H9 (cell line): ENCODE results near the gene NVL. TPM values are rescaled to one million over a fixed set of nuclear protein-coding genes. Genes with fewer than 3 reads are reported as not detected.

Source experiments
- DNase-seq: peaks from one replicate; pipeline ENCODE4 v3.0.0-alpha.2; 2017
- H2AFZ ChIP-seq: one replicate; pipeline ENCODE4 v1.6.1; 2013; ENCODE audit warnings: mild to moderate bottlenecking, low read length, control low read depth, moderate library complexity
- H2AK5ac ChIP-seq: 2 replicates; pipeline ENCODE4 v1.6.1; 2013; ENCODE audit warnings: low read length, control low read depth, mixed read lengths; ENCODE audit not compliant: insufficient read length
- H2BK120ac ChIP-seq: one replicate; pipeline ENCODE4 v1.6.1; 2013; ENCODE audit warnings: low read depth, mild to moderate bottlenecking, low read length, control low read depth, inconsistent platforms; ENCODE audit not compliant: poor library complexity, severe bottlenecking
- H2BK12ac ChIP-seq: 2 replicates; pipeline ENCODE4 v1.6.1; 2013; ENCODE audit warnings: low read length, control low read depth, mixed read lengths, low read depth; ENCODE audit not compliant: insufficient read length
- H2BK15ac ChIP-seq: 2 replicates; pipeline ENCODE4 v1.6.1; 2013; ENCODE audit warnings: low read depth, low read length, control low read depth
- H2BK20ac ChIP-seq: one replicate; pipeline ENCODE4 v1.6.1; 2013; ENCODE audit warnings: low read depth, mild to moderate bottlenecking, low read length, control low read depth, inconsistent platforms; ENCODE audit not compliant: poor library complexity, severe bottlenecking
- H2BK5ac ChIP-seq: 2 replicates; pipeline ENCODE4 v1.6.1; 2013; ENCODE audit warnings: low read length, control low read depth, mixed read lengths; ENCODE audit not compliant: insufficient read length
- H3K14ac ChIP-seq: 2 replicates; pipeline ENCODE4 v1.6.1; 2013; ENCODE audit warnings: low read length, control low read depth; ENCODE audit not compliant: insufficient read depth
- H3K18ac ChIP-seq: 2 replicates; pipeline ENCODE4 v1.6.1; 2013; ENCODE audit warnings: low read depth, mild to moderate bottlenecking, mixed read lengths, low read length, control low read depth; ENCODE audit not compliant: insufficient read length
- H3K23ac ChIP-seq: 2 replicates; pipeline ENCODE4 v1.6.1; 2013; ENCODE audit warnings: low read length, control low read depth, mixed read lengths, low read depth; ENCODE audit not compliant: insufficient read length
- H3K23me2 ChIP-seq: 2 replicates; pipeline ENCODE4 v1.6.1; 2013; ENCODE audit warnings: low read depth, mild to moderate bottlenecking, mixed read lengths, low read length, control low read depth; ENCODE audit not compliant: insufficient read length, poor library complexity, severe bottlenecking
- H3K27ac ChIP-seq: 2 replicates; pipeline ENCODE4 v1.5.1; 2013; ENCODE audit warnings: low read length, control low read depth, mixed read lengths, low read depth; ENCODE audit not compliant: insufficient read length
- H3K27me3 ChIP-seq: 2 replicates; pipeline ENCODE4 v1.6.1; 2013; ENCODE audit warnings: low read length, control low read depth, inconsistent platforms; ENCODE audit not compliant: insufficient read depth
- H3K4ac ChIP-seq: 2 replicates; pipeline ENCODE4 v1.6.1; 2013; ENCODE audit warnings: low read depth, mild to moderate bottlenecking, control low read depth, inconsistent platforms, low read length, moderate library complexity
- H3K4me1 ChIP-seq: 2 replicates; pipeline ENCODE4 v1.6.1; 2013; ENCODE audit warnings: low read length, control low read depth, inconsistent platforms; ENCODE audit not compliant: insufficient read depth
- H3K4me2 ChIP-seq: 2 replicates; pipeline ENCODE4 v1.6.1; 2013; ENCODE audit warnings: low read length, control low read depth, mixed read lengths; ENCODE audit not compliant: insufficient read length, insufficient read depth
- H3K56ac ChIP-seq: 2 replicates; pipeline ENCODE4 v1.6.1; 2013; ENCODE audit warnings: low read depth, mild to moderate bottlenecking, mixed read lengths, low read length, control low read depth; ENCODE audit not compliant: insufficient read length
- H3K79me1 ChIP-seq: 2 replicates; pipeline ENCODE4 v1.6.1; 2013; ENCODE audit warnings: low read depth, mild to moderate bottlenecking, moderate library complexity, low read length, control low read depth, inconsistent platforms; ENCODE audit not compliant: insufficient read depth, poor library complexity, severe bottlenecking
- H3K79me2 ChIP-seq: 2 replicates; pipeline ENCODE4 v1.6.1; 2013; ENCODE audit warnings: low read length, control low read depth, inconsistent platforms; ENCODE audit not compliant: insufficient read depth
- H3K9ac ChIP-seq: 2 replicates; pipeline ENCODE4 v1.6.1; 2013; ENCODE audit warnings: low read length, control low read depth, mixed read lengths; ENCODE audit not compliant: insufficient read length; ENCODE audit errors: extremely low read depth
- H3K9me3 ChIP-seq: one replicate; pipeline ENCODE4 v1.6.1; 2013; ENCODE audit warnings: low read depth, low read length, inconsistent platforms; ENCODE audit not compliant: control insufficient read depth
- H3T11ph ChIP-seq: one replicate; pipeline ENCODE4 v1.6.1; 2013; ENCODE audit warnings: mild to moderate bottlenecking, low read length, control low read depth, inconsistent platforms
- H4K20me1 ChIP-seq: one replicate; pipeline ENCODE4 v1.6.1; 2013; ENCODE audit not compliant: control insufficient read depth, insufficient read length, insufficient read depth
- H4K5ac ChIP-seq: 2 replicates; pipeline ENCODE4 v1.6.1; 2013; ENCODE audit warnings: low read depth, mild to moderate bottlenecking, mixed read lengths, low read length, control low read depth; ENCODE audit not compliant: insufficient read length
- H4K8ac ChIP-seq: replicated peaks from 2 replicates; pipeline ENCODE4 v1.6.1; 2013; ENCODE audit warnings: low read length, control low read depth, mixed read lengths, low read depth; ENCODE audit not compliant: insufficient read length
- H4K91ac ChIP-seq: 2 replicates; pipeline ENCODE4 v1.6.1; 2013; ENCODE audit warnings: low read depth, mild to moderate bottlenecking, moderate library complexity, mixed read lengths, low read length, control low read depth; ENCODE audit not compliant: insufficient read length
- H3K27ac Mint-ChIP-seq, 3 experiments: 2 replicates in 2 of 3; 3 replicates in 1 of 3; pipeline ENCODE4 v1.8.0; 2020 to 2021; ENCODE audit warnings: mixed read lengths in 3 of 3, mild to moderate bottlenecking in 1 of 3, moderate library complexity in 1 of 3
- H3K27me3 Mint-ChIP-seq: 2 replicates; pipeline ENCODE4 v1.8.0; 2021; ENCODE audit warnings: low read depth, mild to moderate bottlenecking, moderate library complexity, mixed read lengths
- H3K36me3 Mint-ChIP-seq, 3 experiments: 2 replicates in 2 of 3; 3 replicates in 1 of 3; pipeline ENCODE4 v1.8.0; 2020 to 2021; ENCODE audit warnings: low read depth in 3 of 3, mixed read lengths in 3 of 3; ENCODE audit not compliant: insufficient read depth in 1 of 3
- H3K4me1 Mint-ChIP-seq, 2 experiments: 2 replicates each; pipeline ENCODE4 v1.8.0; 2020; ENCODE audit warnings: mixed read lengths in 2 of 2
- H3K4me3 Mint-ChIP-seq, 2 experiments: 2 replicates in 1 of 2; 3 replicates in 1 of 2; pipeline ENCODE4 v1.8.0; 2020 to 2021; ENCODE audit warnings: mild to moderate bottlenecking in 2 of 2, mixed read lengths in 2 of 2, moderate library complexity in 1 of 2
- H3K9me3 Mint-ChIP-seq, 2 experiments: 2 replicates in 1 of 2; 3 replicates in 1 of 2; pipeline ENCODE4 v1.8.0; 2020; ENCODE audit warnings: mild to moderate bottlenecking in 2 of 2, mixed read lengths in 2 of 2, moderate library complexity in 1 of 2
- WGBS: extraction: QIAGEN DNeasy Blood & Tissue Kit; methylation state at CpG from one replicate; pipeline ENCODE4 v1.1.7; 2013; ENCODE audit warnings: missing lambda C conversion rate, low lambda C conversion rate, mixed read lengths; ENCODE audit not compliant: insufficient read length; ENCODE audit errors: extremely low coverage; 5-methylcytosine and 5-hydroxymethylcytosine counted together
- total RNA-seq: library from RNA; stranded (reverse); gene quantifications from 2 replicates; pipeline ENCODE4 v1.2.1, GENCODE V29; 2021
- TF ChIP-seq, protein P1 (sequence below): fragments of 200-600 bp; sonication (generic); conservative IDR thresholded peaks from 3 replicates; pipeline ENCODE4 v1.8.0; 2021; ENCODE audit warnings: antibody characterized with exemption, mild to moderate bottlenecking

NVL gene
- total RNA-seq, 1 experiment from 2014 or later: 66.9 TPM

DNA sequence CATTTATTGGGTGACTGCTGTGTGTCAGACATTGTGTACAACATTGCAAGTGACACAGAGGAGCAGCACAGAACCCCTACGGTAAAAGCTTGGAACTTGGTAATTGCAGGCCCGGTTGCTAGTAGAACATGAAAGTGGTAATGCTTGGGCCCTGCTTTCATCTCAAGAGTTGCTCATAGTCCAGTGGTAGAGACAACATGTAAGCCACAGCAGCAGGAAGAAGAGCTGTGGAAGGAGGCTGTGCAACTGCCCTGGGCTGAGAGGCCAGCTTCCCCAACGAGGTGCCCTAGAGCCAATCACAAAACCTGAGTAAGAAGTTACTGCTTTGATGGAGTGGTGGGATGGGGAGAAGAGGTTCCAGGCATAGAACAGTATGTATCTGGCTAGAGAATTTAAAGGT, 45.1 kb upstream of the NVL start:
- H3K27ac Mint-ChIP-seq: peak overlapping the region in 2 of 3 experiments; percentile 8 to 83; a peak in 2 of 7 replicates
- no peak overlapping the region for H3K9ac ChIP-seq

More for the DNA sequence above, 45.1 kb upstream of the NVL start:
- peaks cover 40 to 79% (median 76%) of the 10 kb centered on the region in 3 experiments for H3K36me3 Mint-ChIP-seq
- Histone ChIP-seq H3K27ac (no peak overlapping the region), H3K18ac (no peak overlapping the region), H3K4me1 (no peaks in the 10 kb centered on the region), H3K23me2 (no peaks in the 10 kb centered on the region), H3K23ac (no peak overlapping the region), H2BK12ac (no peak overlapping the region), H3K4ac (no peak overlapping the region), H3T11ph (no peak overlapping the region), H3K56ac (no peak overlapping the region), H3K79me1 (no peaks in the 10 kb centered on the region), H4K8ac (no peak overlapping the region), H2BK20ac (no peak overlapping the region), H2BK15ac (no peak overlapping the region), H3K4me2 (no peak overlapping the region), H3K79me2 (no peaks in the 10 kb centered on the region; the same call in 1 of the 2 replicates), H4K91ac (no peak overlapping the region), H3K27me3 (no peaks in the 10 kb centered on the region), H2BK5ac (no peak overlapping the region), H2BK120ac (no peak overlapping the region), H3K9me3 (no peaks in the 10 kb centered on the region), H3K14ac (no peak overlapping the region), H4K5ac (no peak overlapping the region), H4K20me1 (no peaks in the 10 kb centered on the region), H2AFZ (no peak overlapping the region), H2AK5ac (no peak overlapping the region)
- no CpG with 5 or more reads among the region's 3 CpGs for WGBS
- DNase-seq: no peak
- H3K9me3 Mint-ChIP-seq: no peaks in the 10 kb centered on the region
- peaks cover 2 to 6% of the 10 kb centered on the region in 2 experiments; a peak in 2 of 4 replicates for H3K4me1 Mint-ChIP-seq
- TF ChIP-seq, protein P1, sequence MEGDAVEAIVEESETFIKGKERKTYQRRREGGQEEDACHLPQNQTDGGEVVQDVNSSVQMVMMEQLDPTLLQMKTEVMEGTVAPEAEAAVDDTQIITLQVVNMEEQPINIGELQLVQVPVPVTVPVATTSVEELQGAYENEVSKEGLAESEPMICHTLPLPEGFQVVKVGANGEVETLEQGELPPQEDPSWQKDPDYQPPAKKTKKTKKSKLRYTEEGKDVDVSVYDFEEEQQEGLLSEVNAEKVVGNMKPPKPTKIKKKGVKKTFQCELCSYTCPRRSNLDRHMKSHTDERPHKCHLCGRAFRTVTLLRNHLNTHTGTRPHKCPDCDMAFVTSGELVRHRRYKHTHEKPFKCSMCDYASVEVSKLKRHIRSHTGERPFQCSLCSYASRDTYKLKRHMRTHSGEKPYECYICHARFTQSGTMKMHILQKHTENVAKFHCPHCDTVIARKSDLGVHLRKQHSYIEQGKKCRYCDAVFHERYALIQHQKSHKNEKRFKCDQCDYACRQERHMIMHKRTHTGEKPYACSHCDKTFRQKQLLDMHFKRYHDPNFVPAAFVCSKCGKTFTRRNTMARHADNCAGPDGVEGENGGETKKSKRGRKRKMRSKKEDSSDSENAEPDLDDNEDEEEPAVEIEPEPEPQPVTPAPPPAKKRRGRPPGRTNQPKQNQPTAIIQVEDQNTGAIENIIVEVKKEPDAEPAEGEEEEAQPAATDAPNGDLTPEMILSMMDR: no peak
- no peaks in the 10 kb centered on the region for H3K27me3 Mint-ChIP-seq
- no peak overlapping the region for H3K4me3 Mint-ChIP-seq
